H1 (cell line): ENCODE data around the gene ZBTB2. TPM values are rescaled to one million over a fixed set of nuclear protein-coding genes. Genes with fewer than 3 reads are reported as not detected.

ENCODE experiments used
- CTCF ChIA-PET: fragments of 300-600 bp; sonication (Branson Sonifier 250); formaldehyde crosslinking; loops from one replicate; lab custom pipeline; 2021; ENCODE audit not compliant: partially characterized antibody; lab: Charles Lee
- POLR2A ChIA-PET: fragments of 300-600 bp; sonication (Branson Sonifier 250); formaldehyde crosslinking; loops from one replicate; lab custom pipeline; 2021; ENCODE audit warnings: inconsistent platforms; ENCODE audit not compliant: partially characterized antibody; lab: Charles Lee
- DNase-seq, 2 experiments: peaks; one replicate each; pipeline versions ENCODE4 v3.0.0 to v3.0.0-alpha.2; 2010 to 2022; ENCODE audit warnings: low spot score in 2 of 2, low read depth in 1 of 2, mixed read lengths in 1 of 2
- FAIRE-seq: peaks from 2 replicates; lab custom pipeline; 2011; peaks lifted over from hg19 to GRCh38; lab: Jason Lieb, UNC
- H2AFZ ChIP-seq: 2 replicates; pipeline ENCODE4 v1.8.1; 2012; ENCODE audit warnings: low read length, inconsistent platforms
- H2AK5ac ChIP-seq: 2 replicates; pipeline ENCODE4 v1.6.1; 2013; ENCODE audit warnings: low read depth, low read length
- H2BK120ac ChIP-seq: replicated peaks from 2 replicates; pipeline ENCODE3; 2013; ENCODE audit warnings: low read depth, low read length, inconsistent platforms
- H2BK12ac ChIP-seq: 2 replicates; pipeline ENCODE4 v1.6.1; 2013; ENCODE audit warnings: low read depth, low read length
- H2BK15ac ChIP-seq: 2 replicates; pipeline ENCODE4 v1.6.1; 2013; ENCODE audit warnings: low read length
- H2BK20ac ChIP-seq: 2 replicates; pipeline ENCODE4 v1.6.1; 2013; ENCODE audit warnings: low read length
- H2BK5ac ChIP-seq: 2 replicates; pipeline ENCODE4 v1.6.1; 2013; ENCODE audit warnings: low read depth, low read length
- H3K14ac ChIP-seq: 2 replicates; pipeline ENCODE4 v1.6.1; 2013; ENCODE audit warnings: inconsistent platforms; ENCODE audit not compliant: insufficient read length
- H3K18ac ChIP-seq: 2 replicates; pipeline ENCODE4 v1.6.1; 2013; ENCODE audit warnings: low read length; ENCODE audit errors: extremely low read depth
- H3K23ac ChIP-seq: 2 replicates; pipeline ENCODE4 v1.6.1; 2013; ENCODE audit warnings: inconsistent platforms; ENCODE audit not compliant: insufficient read length
- H3K23me2 ChIP-seq: 2 replicates; pipeline ENCODE4 v1.6.1; 2013; ENCODE audit warnings: low read depth, low read length
- H3K27ac ChIP-seq: 2 replicates; pipeline ENCODE4 v1.6.1; 2011; ENCODE audit warnings: low read depth, low read length, inconsistent platforms
- H3K27me3 ChIP-seq, 4 experiments: replicated peaks in 1 of 4; 1 replicate in 1 of 4; 2 replicates in 3 of 4; pipeline versions ENCODE4 v1.6.1 to v1.8.1; 2011 to 2013; ENCODE audit warnings: low read length in 3 of 4, mild to moderate bottlenecking in 3 of 4, inconsistent platforms in 2 of 4, mixed read lengths in 2 of 4, moderate library complexity in 1 of 4; ENCODE audit not compliant: control insufficient read depth in 3 of 4, insufficient read depth in 3 of 4; ENCODE audit errors: extremely low read depth in 1 of 4
- H3K36me3 ChIP-seq, 4 experiments: 2 replicates each; pipeline versions ENCODE4 v1.6.1 to v1.8.1; 2011 to 2013; ENCODE audit warnings: mild to moderate bottlenecking in 4 of 4, low read length in 3 of 4, moderate library complexity in 2 of 4, control low read depth in 1 of 4, inconsistent platforms in 1 of 4; ENCODE audit not compliant: insufficient read depth in 4 of 4, control insufficient read depth in 2 of 4
- H3K4ac ChIP-seq: replicated peaks from 2 replicates; pipeline ENCODE3; 2013; ENCODE audit warnings: low read length, low read depth, mixed read lengths, inconsistent platforms; ENCODE audit not compliant: insufficient read length
- H3K4me1 ChIP-seq, 4 experiments: replicated peaks in 1 of 4; 1 replicate in 1 of 4; 2 replicates in 3 of 4; pipeline versions ENCODE4 v1.6.1 to v1.8.1; 2011 to 2013; ENCODE audit warnings: low read length in 3 of 4, inconsistent platforms in 2 of 4, mixed read lengths in 1 of 4; ENCODE audit not compliant: insufficient read depth in 4 of 4, control insufficient read depth in 3 of 4
- H3K4me2 ChIP-seq, 2 experiments: 2 replicates each; pipeline versions ENCODE4 v1.6.1 to v1.8.1; 2011 to 2013; ENCODE audit warnings: low read depth in 2 of 2, low read length in 2 of 2, control low read depth in 1 of 2, inconsistent platforms in 1 of 2, mild to moderate bottlenecking in 1 of 2; ENCODE audit not compliant: insufficient read depth in 1 of 2
- H3K4me3 ChIP-seq, 4 experiments: fragments of 200-600, 300-600 bp in 1 of 4; sonication (generic), shearing (Covaris generic), sonication (Bioruptor Twin) in 1 of 4; 2 replicates each; pipeline versions ENCODE4 v1.5.1 to v1.8.1; 2011 to 2016; ENCODE audit warnings: low read length in 4 of 4, low read depth in 3 of 4, control low read depth in 2 of 4, inconsistent platforms in 2 of 4, mild to moderate bottlenecking in 2 of 4, mixed read lengths in 1 of 4, moderate library complexity in 1 of 4; ENCODE audit not compliant: insufficient read depth in 2 of 4; ENCODE audit errors: extremely low read depth in 1 of 4
- H3K56ac ChIP-seq: replicated peaks from 2 replicates; pipeline ENCODE3; 2013; ENCODE audit warnings: low read depth, mild to moderate bottlenecking, mixed read lengths, low read length, inconsistent platforms; ENCODE audit not compliant: insufficient read length
- H3K79me1 ChIP-seq: 2 replicates; pipeline ENCODE4 v1.6.1; 2013; ENCODE audit warnings: low read depth, low read length, control low read depth
- H3K79me2 ChIP-seq, 2 experiments: 2 replicates each; pipeline versions ENCODE4 v1.6.1 to v1.8.1; 2012 to 2013; ENCODE audit warnings: low read length in 2 of 2, mild to moderate bottlenecking in 2 of 2, inconsistent platforms in 1 of 2; ENCODE audit not compliant: insufficient read depth in 2 of 2, control insufficient read depth in 1 of 2
- H3K9ac ChIP-seq, 4 experiments: replicated peaks in 1 of 4; 1 replicate in 1 of 4; 2 replicates in 3 of 4; pipeline versions ENCODE4 v1.6.1 to v1.8.1; 2011 to 2013; ENCODE audit warnings: low read depth in 3 of 4, low read length in 3 of 4, control low read depth in 2 of 4, mild to moderate bottlenecking in 2 of 4, moderate library complexity in 2 of 4, inconsistent platforms in 1 of 4; ENCODE audit errors: extremely low read depth in 1 of 4
- H3K9me3 ChIP-seq, 2 experiments: 2 replicates each; pipeline versions ENCODE4 v1.6.1 to v1.8.1; 2012 to 2013; ENCODE audit warnings: mild to moderate bottlenecking in 2 of 2, moderate library complexity in 2 of 2, control low read depth in 1 of 2, inconsistent platforms in 1 of 2, low read depth in 1 of 2, low read length in 1 of 2, mixed read lengths in 1 of 2; ENCODE audit not compliant: insufficient read depth in 2 of 2
- H4K20me1 ChIP-seq, 2 experiments: replicated peaks in 1 of 2; 2 replicates each; pipeline versions ENCODE3 to v1.8.1; 2011 to 2013; ENCODE audit warnings: inconsistent platforms in 2 of 2, low read length in 2 of 2, mild to moderate bottlenecking in 1 of 2; ENCODE audit not compliant: insufficient read depth in 2 of 2, control insufficient read depth in 1 of 2
- H4K5ac ChIP-seq: 2 replicates; pipeline ENCODE4 v1.6.1; 2013; ENCODE audit warnings: low read length, low read depth, mixed read lengths, inconsistent platforms; ENCODE audit not compliant: insufficient read length
- H4K8ac ChIP-seq: 2 replicates; pipeline ENCODE4 v1.8.0; 2013; ENCODE audit warnings: mild to moderate bottlenecking, moderate library complexity, low read length, inconsistent platforms; ENCODE audit not compliant: insufficient read depth; ENCODE audit errors: extremely low read depth
- H4K91ac ChIP-seq: replicated peaks from 2 replicates; pipeline ENCODE3; 2013; ENCODE audit warnings: low read length, mixed read lengths, inconsistent platforms; ENCODE audit not compliant: insufficient read length
- BRCA1 ChIP-seq: IDR thresholded peaks from 2 replicates; pipeline ENCODE4 v1.6.1; 2012; ENCODE audit warnings: low read depth, low read length, improper control_type of control experiment
- E2F6 ChIP-seq: IDR thresholded peaks from 2 replicates; pipeline ENCODE4 v1.6.1; 2012; ENCODE audit warnings: inconsistent platforms
- EGR1 ChIP-seq: IDR thresholded peaks from 2 replicates; pipeline ENCODE4 v1.6.1; 2011; ENCODE audit warnings: low read depth, low read length, borderline replicate concordance
- KDM1A ChIP-seq: fragments of 200-600, 300-600 bp; sonication (generic); IDR thresholded peaks from 2 replicates; pipeline ENCODE4 v1.7.1; 2016; ENCODE audit warnings: mild to moderate bottlenecking, low read length, borderline replicate concordance
- MAFK ChIP-seq: IDR thresholded peaks from 2 replicates; pipeline ENCODE4 v1.6.1; 2012; ENCODE audit warnings: low read depth, mild to moderate bottlenecking, improper control_type of control experiment, low read length
- PHF8 ChIP-seq: fragments of 200-600 bp; sonication (generic); conservative IDR thresholded peaks from 2 replicates; pipeline ENCODE4 v1.7.1; 2012; ENCODE audit warnings: low read depth, mild to moderate bottlenecking, inconsistent platforms, low read length, moderate library complexity
- POLR2A ChIP-seq, 2 experiments: IDR thresholded peaks; 1 replicate in 1 of 2; 2 replicates in 1 of 2; pipeline ENCODE4 v1.6.1; 2011; ENCODE audit warnings: low read depth in 2 of 2, low read length in 2 of 2, mild to moderate bottlenecking in 2 of 2; ENCODE audit errors: control extremely low read depth in 1 of 2
- POLR2AphosphoS5 ChIP-seq: IDR thresholded peaks from 2 replicates; pipeline ENCODE4 v1.6.1; 2011; ENCODE audit warnings: low read depth, low read length
- TAF7 ChIP-seq: optimal IDR thresholded peaks from 2 replicates; pipeline ENCODE3; 2011; ENCODE audit warnings: low read depth, mild to moderate bottlenecking, inconsistent platforms, low read length, moderate library complexity, borderline replicate concordance
- TBP ChIP-seq: IDR thresholded peaks from 2 replicates; pipeline ENCODE4 v1.6.1; 2011; ENCODE audit warnings: low read depth, low read length, improper control_type of control experiment
- WGBS, 2 experiments: shearing (Covaris generic) in 1 of 2; methylation state at CpG; one replicate each; pipeline versions ENCODE4 v1.1.6 to v1.1.7; 2013 to 2015; ENCODE audit warnings: low lambda C conversion rate in 2 of 2, mixed read lengths in 2 of 2, inconsistent platforms in 1 of 2, low coverage in 1 of 2, missing lambda C conversion rate in 1 of 2; ENCODE audit not compliant: insufficient replicate concordance in 2 of 2, insufficient coverage in 1 of 2, insufficient read length in 1 of 2; ENCODE audit errors: extremely low coverage in 1 of 2, missing lambda C conversion rate in 1 of 2; 5-methylcytosine and 5-hydroxymethylcytosine counted together
- polyA plus RNA-seq, 7 experiments: library from polyadenylated mRNA; depleted of rRNA in 3 of 7; stranded (reverse) in 5 of 7; unstranded in 2 of 7; fragments of >200 nt in 5 of 7; fragments of 200-250 nt in 2 of 7; gene quantifications; 1 replicate in 5 of 7; 2 replicates in 1 of 7; 4 replicates in 1 of 7; pipeline versions ENCODE4 v1.2.1 to v1.2.3, GENCODE V29; 2011 to 2013; ENCODE audit warnings: missing spikeins in 2 of 7, mixed read lengths in 2 of 7
- total RNA-seq: library from RNA; stranded (reverse); fragmentation: NEBNext Ultra II Directional; extraction: Animal tissue kit (Norgen Biotek cat#: 25700); gene quantifications from 2 replicates; pipeline ENCODE4 v1.2.1, GENCODE V29; 2021

ZBTB2 gene
- total and polyA plus RNA-seq, 2 of the 8 experiments (the other 6 are each of a cell fraction or from before 2014, with no cell fraction given): 16.1 to 23.7 TPM

GRCh38 chr6:151390851-151391470 is 398 bp downstream of the ZBTB2 start:
- Histone ChIP-seq H3K23ac (no peak overlapping the region), H2AK5ac (no peak overlapping the region), H2BK20ac (no peak overlapping the region), H4K8ac (peak overlapping the region; percentile 98), H3K14ac (no peak overlapping the region), H4K20me1 (peaks cover 6 to 11% of the 10 kb centered on the region in 2 experiments), H3K9me3 (no peaks in the 10 kb centered on the region), H2BK15ac (no peak overlapping the region), H3K79me2 (peaks cover 31 to 73% of the 10 kb centered on the region in 2 experiments), H3K27ac (peak overlapping the region; percentile 97), H4K5ac (peak overlapping the region; percentile 73), H2BK120ac (no peak overlapping the region), H3K56ac (peak overlapping the region; percentile 71), H3K18ac (peak overlapping the region; percentile 80), H3K23me2 (peaks cover 8% of the 10 kb centered on the region), H3K4me2 (peak overlapping the region; percentile 58 to 90), H3K4me1 (peaks cover 0 to 9% (median 4%) of the 10 kb centered on the region in 4 experiments; a peak in 3 of 7 replicates), H4K91ac (peak overlapping the region; percentile 86), H3K27me3 (no peaks in the 10 kb centered on the region), H3K4me3 (peak overlapping the region; percentile 80 to 91 (median 85)), H3K9ac (peak overlapping the region; percentile 85 to 98 (median 93)), H2AFZ (no peak overlapping the region), H2BK12ac (no peak overlapping the region), H2BK5ac (peak overlapping the region; percentile 88; the same call in 1 of the 2 replicates), H3K36me3 (peaks cover 0 to 6% (median 0%) of the 10 kb centered on the region in 4 experiments; a peak in 3 of 8 replicates), H3K79me1 (no peaks in the 10 kb centered on the region), H3K4ac (peak overlapping the region; percentile 93)
- TF ChIP-seq MAFK (no peak), PHF8 (peak; percentile 79), E2F6 (0 out of 2 replicates have a peak, but pooled peaks have one; percentile 5), POLR2A (IDR thresholded peaks at IDR 0.05; ENCODE audit: control extremely low read depth in 1 of 2, low read depth in 2 of 2, low read length in 2 of 2) (peak in 1 of 2 experiments; percentile 64; a peak in 1 of 3 replicates), TAF7 (peak; percentile 36), EGR1 (no peak), POLR2AphosphoS5 (peak; percentile 51; the same call in 1 of the 2 replicates), TBP (peak; percentile 3; the same call in 1 of the 2 replicates), KDM1A (no peak), BRCA1 (no peak)
- WGBS, 2 experiments: 0% methylated on average over 4 of the region's 78 CpGs; no CpG with 5 or more reads in 1 of the 2 experiments
- DNase-seq: peak in 1 of 2 experiments; percentile 81
- ChIA-PET CTCF (no interaction called here), POLR2A (interaction anchor here (0.6 to 3.9 kb wide), 16 partner anchors 9 to 1849 kb away, joined by 3 to 31 read pairs (median 4); partner anchors contain the start of genes AKAP12 and RMND1)
- no peak for FAIRE-seq
